HepG2 (cell line): ENCODE measurements around the gene SPAM1.

Experiments
- ATF1 ChIP-seq: IDR thresholded peaks from 2 replicates; pipeline ENCODE4 v1.6.1; 2016; ENCODE audit warnings: mild to moderate bottlenecking, control low read depth
- CENPX ChIP-seq: sonication (generic); formaldehyde crosslinking; IDR thresholded peaks from 2 replicates; pipeline ENCODE4 v1.9.0; 2021; ENCODE audit warnings: mild to moderate bottlenecking, missing genetic modification reagents, moderate library complexity
- GATAD2A ChIP-seq: IDR thresholded peaks from 2 replicates; pipeline ENCODE4 v1.6.1; 2016
- KLF6 ChIP-seq: IDR thresholded peaks from 2 replicates; pipeline ENCODE4 v1.8.0; 2016; ENCODE audit warnings: missing biosample characterization, missing genetic modification reagents
- PTBP1 ChIP-seq: fragments of 200-400 bp; formaldehyde crosslinking; IDR thresholded peaks from 2 replicates; pipeline ENCODE4 v1.6.1; 2018; ENCODE audit warnings: low read length, low read depth; ENCODE audit not compliant: poor library complexity, severe bottlenecking
- USF2 ChIP-seq, 2 experiments: sonication (generic) in 1 of 2; formaldehyde crosslinking in 1 of 2; IDR thresholded peaks; 2 replicates each; pipeline versions ENCODE4 v1.5.1 to v1.6.1; 2011 to 2020; ENCODE audit warnings: borderline replicate concordance in 1 of 2, low read depth in 1 of 2, low read length in 1 of 2, mild to moderate bottlenecking in 1 of 2, missing genetic modification reagents in 1 of 2, moderate library complexity in 1 of 2
- ZNF800 ChIP-seq: sonication (generic); formaldehyde crosslinking; IDR thresholded peaks from 2 replicates; pipeline ENCODE4 v1.4.0; 2020; ENCODE audit warnings: missing genetic modification reagents

DNA sequence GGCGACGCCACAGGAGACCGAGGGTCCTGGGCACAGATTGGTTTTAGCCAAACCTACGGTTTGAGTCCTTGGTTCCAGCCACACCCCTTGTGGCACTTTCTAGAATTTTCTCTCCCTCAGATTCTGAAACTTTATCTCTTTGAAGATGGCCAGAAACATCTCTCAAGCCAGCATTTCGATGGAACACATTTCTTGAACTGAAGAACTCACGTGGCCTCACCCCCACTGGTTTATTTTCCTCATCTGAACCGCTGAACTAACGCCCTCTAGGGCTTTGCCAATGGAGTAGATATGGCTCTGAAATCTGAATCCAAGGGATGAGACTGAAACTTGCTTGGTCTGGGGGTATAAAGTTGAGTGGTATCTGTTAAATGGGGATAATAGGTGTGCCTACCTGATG lies 6.7 kb upstream of the SPAM1 start:
- no peak for TF ChIP-seq KLF6 (CRISPR knock-in tag)
- TF ChIP-seq ZNF800 (CRISPR knock-in tag), result no peak
- TF ChIP-seq CENPX, result no peak
- no peak for TF ChIP-seq GATAD2A
- no peak for TF ChIP-seq ATF1 (CRISPR knock-in tag)
- no peak for TF ChIP-seq PTBP1
- TF ChIP-seq USF2 (IDR thresholded peaks at IDR 0.05; ENCODE audit: low read depth, low read length), result no peak
- TF ChIP-seq USF2 (CRISPR knock-in tag; IDR thresholded peaks at IDR 0.05; ENCODE audit: borderline replicate concordance), result no peak
